ENCODE measurements around the gene NR0B2. TPM values are rescaled to one million over a fixed set of nuclear protein-coding genes. Genes with fewer than 3 reads are reported as not detected.

The NR0B2 gene
- total and polyA plus RNA-seq, 2 of the 13 experiments (the other 11 are each of a cell fraction or from before 2014, with no cell fraction given), result 72.5 to 133 TPM

DNA sequence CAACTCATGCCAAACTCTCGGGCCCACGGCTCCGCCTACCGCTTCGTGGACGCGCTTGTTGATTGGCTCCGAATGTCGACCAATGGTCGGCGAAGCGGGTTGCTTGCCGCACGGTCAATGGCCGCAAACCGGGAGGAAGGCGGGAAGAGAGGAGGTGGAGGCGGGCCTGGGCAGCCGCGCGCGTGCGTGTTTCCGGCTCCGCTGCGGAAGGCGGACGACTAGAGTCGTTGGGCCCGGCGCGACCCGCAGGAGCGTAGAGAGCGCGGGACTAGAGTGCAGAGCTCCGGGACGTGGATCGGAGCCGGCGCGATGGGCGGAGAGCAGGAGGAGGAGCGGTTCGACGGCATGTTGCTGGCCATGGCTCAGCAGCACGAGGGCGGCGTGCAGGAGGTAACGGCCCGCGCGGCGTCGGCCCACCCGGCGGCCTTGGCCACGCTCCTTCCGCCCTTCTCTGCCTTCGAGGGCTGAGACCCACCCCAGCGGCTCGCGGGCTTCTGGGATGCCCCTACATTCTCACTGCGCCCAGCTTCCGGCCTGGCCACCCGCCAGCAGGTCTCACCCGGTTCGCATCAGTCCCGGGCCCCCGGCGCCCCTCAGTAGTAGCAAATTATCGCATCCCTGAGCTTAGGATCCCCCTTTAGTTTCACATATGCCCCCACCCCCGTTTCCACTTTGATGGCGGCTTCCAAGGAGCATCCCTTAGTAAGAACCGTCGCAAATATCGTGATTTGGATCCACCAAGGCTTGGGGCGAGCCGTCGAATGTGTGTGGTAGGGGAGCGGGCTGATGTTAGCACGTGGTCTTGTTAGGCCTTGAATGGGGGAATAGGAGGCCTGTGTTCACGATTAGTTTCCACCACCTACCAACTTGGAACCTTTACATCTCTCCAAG is 8.0 kb upstream of the NR0B2 start, which contains the start of gene NUDC (continued):
- TF ChIP-seq SOX13 (IDR thresholded peaks at IDR 0.05) (no peak; the same call in 1 of the 2 replicates), SOX13 (CRISPR knock-in tag; conservative IDR thresholded peaks at IDR 0.05 in 1 of 2, IDR thresholded peaks at IDR 0.05 in 1 of 2) (no peak), SAFB2 (CRISPR knock-in tag; IDR thresholded peaks at IDR 0.05; ENCODE audit: borderline replicate concordance, low read depth) (peak; percentile 86; the same call in 1 of the 2 replicates), AGO1 (IDR thresholded peaks at IDR 0.05; ENCODE audit: low read depth, low read length, poor library complexity, severe bottlenecking) (no peak), ZNF781 (CRISPR knock-in tag; IDR thresholded peaks at IDR 0.05; ENCODE audit: borderline replicate concordance, not compliant biosample characterization) (no peak), ZSCAN20 (CRISPR knock-in tag; IDR thresholded peaks at IDR 0.05; ENCODE audit: borderline replicate concordance) (0 out of 2 replicates have a peak, but pooled peaks have one; percentile 36), ZSCAN25 (CRISPR knock-in tag; IDR thresholded peaks at IDR 0.05) (peak; percentile 62), BRF2 (CRISPR knock-in tag; IDR thresholded peaks at IDR 0.05) (peak; percentile 35; the same call in 1 of the 2 replicates), ZFP91 (CRISPR knock-in tag; IDR thresholded peaks at IDR 0.05; ENCODE audit: borderline replicate concordance) (peak; percentile 88; the same call in 1 of the 2 replicates), NFYC (CRISPR knock-in tag; IDR thresholded peaks at IDR 0.05) (peak; percentile 94), REST (IDR thresholded peaks at IDR 0.05; ENCODE audit: borderline replicate concordance in 1 of 2, low read depth in 1 of 2, low read length in 2 of 2) (peak in 1 of 2 experiments; percentile 23; a peak in 1 of 4 replicates), CREBL2 (CRISPR knock-in tag; IDR thresholded peaks at IDR 0.05; ENCODE audit: borderline replicate concordance) (no peak; the same call in 1 of the 2 replicates), ZNF326 (CRISPR knock-in tag; IDR thresholded peaks at IDR 0.05; ENCODE audit: borderline replicate concordance) (no peak), FOSL2 (CRISPR knock-in tag; IDR thresholded peaks at IDR 0.05) (no peak), NFKBIZ (CRISPR knock-in tag; IDR thresholded peaks at IDR 0.05) (0 out of 2 replicates have a peak, but pooled peaks have one; percentile 14), CBX2 (IDR thresholded peaks at IDR 0.05; ENCODE audit: low read depth, low read length) (no peak), CBX2 (CRISPR knock-in tag; IDR thresholded peaks at IDR 0.05; ENCODE audit: low read depth) (no peak)
- TF ChIP-seq, protein P1, sequence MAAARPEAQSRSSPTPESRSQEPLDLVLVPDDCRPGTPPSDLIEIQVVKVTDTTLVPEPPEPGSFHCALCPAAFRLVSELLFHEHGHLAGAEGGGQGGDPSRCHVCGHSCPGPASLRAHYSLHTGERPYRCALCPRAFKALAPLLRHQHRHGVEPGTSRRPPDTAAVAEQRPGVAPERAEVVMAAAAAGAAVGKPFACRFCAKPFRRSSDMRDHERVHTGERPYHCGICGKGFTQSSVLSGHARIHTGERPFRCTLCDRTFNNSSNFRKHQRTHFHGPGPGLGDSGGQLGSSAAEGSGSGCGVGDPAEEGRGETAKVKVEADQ (CRISPR knock-in tag; IDR thresholded peaks at IDR 0.05; ENCODE audit: borderline replicate concordance), result no peak; the same call in 1 of the 2 replicates
- TF ChIP-seq, protein P2, sequence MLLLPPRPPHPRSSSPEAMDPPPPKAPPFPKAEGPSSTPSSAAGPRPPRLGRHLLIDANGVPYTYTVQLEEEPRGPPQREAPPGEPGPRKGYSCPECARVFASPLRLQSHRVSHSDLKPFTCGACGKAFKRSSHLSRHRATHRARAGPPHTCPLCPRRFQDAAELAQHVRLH (CRISPR knock-in tag; IDR thresholded peaks at IDR 0.05; ENCODE audit: borderline replicate concordance, low read depth), result peak; percentile 75; the same call in 1 of the 2 replicates

All from HepG2 (cell line).